HT-29 (cell line): ENCODE data around the gene EAF2. TPM values are rescaled to one million over a fixed set of nuclear protein-coding genes. Genes with fewer than 3 reads are reported as not detected.

Experiments
- total RNA-seq: library from RNA; depleted of rRNA; stranded (reverse); fragments of >200 nt; shearing (Covaris generic); gene quantifications from 2 replicates; pipeline ENCODE4 v1.2.3, GENCODE V29; 2014; rRNA removed

The EAF2 gene
- total RNA-seq, 1 experiment from 2014 or later, result 0.86 TPM

Other genes with a start within 250 kb of the EAF2 start
- not detected in 2 replicates for gene FBXO40, start 241.8 kb upstream of the EAF2 start, total RNA-seq
- 0.18 TPM in 1 of 2 replicates, not detected in the other for gene HCLS1, start 174.3 kb upstream of the EAF2 start, total RNA-seq
- 20.0 and 31.8 TPM in 2 replicates for gene GOLGB1, start 85.5 kb upstream of the EAF2 start, total RNA-seq
- 15.0 and 17.0 TPM in 2 replicates for gene IQCB1, start 149 bp upstream of the EAF2 start, total RNA-seq
- 0.28 and 2.3 TPM in 2 replicates for gene SLC15A2, start 59.2 kb downstream of the EAF2 start, total RNA-seq
- gene ILDR1, start 187.0 kb downstream of the EAF2 start, total RNA-seq, result 7.2 and 7.4 TPM in 2 replicates
- not detected in 2 replicates for gene CD86, start 220.2 kb downstream of the EAF2 start, total RNA-seq